NCI-H748 (cell line): Measurements from ENCODE around the gene ZNF268.

ENCODE experiments used
- DNase-seq: peaks from one replicate; lab custom pipeline; 2025; ENCODE audit not compliant: unreplicated experiment; lab: John Stamatoyannopoulos, UW

The ZNF268 gene

DNA sequence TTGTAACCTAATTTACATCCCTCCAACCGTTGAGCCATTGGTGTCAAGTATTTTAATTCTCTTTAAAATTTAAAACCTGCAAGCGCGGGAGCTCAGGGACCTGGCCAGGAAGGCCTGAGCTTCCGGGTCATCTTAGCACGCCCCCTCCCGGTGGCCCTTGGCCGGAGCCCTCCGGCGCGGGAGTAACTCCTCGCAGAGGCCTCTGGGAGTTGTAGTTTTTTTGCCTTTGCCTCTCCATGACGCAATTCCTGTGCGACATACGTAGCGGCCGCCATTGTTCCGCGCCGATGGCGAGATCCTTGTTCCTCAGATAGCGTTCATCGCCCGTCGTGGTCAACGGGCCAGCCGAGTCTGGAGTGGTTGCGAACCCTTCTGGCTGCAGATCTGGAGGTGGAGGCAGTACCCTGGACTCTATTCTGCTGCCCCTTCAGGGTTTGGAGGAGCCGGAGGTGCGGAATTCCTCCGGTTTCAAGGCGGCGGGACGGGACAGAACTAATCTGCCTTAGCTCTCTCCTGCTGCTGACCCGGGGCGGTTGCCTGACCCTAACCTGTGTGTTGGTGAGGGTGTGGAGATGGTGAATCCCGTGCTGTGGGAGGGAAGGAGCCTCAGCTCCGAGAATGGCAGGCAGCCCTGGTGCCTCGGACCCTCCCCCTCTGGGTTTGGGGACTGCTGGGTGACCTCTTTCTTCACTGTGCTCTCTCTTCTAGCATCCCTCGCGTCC is at the start of gene ZNF268:
Gene ZNF268 (plus strand): TSS at position 258 of the 722 bp plus-strand sequence. CDS start 503 bp downstream, outside the sequence.
- peak; percentile 96 for DNase-seq

DNA sequence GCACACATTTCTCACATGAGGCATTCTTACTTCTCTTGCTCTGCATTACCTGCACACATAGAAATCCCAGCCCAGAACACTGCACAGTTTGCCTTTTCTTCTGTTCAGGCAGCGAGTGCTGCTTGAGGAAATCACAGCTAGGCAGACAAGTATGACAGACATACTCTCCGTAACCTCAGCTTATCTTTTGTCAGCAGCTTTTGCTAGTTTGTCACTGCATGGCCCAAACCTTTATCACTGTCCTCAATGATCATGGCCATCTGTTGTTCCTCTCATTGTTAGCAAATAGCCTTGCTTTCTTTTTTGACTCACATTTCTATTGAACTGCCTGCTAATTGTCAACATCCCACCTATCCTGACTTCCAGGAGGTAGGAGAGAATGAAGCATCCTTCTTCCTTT is 45.5 kb upstream of the ZNF268 start:
- no peak for DNase-seq

DNA sequence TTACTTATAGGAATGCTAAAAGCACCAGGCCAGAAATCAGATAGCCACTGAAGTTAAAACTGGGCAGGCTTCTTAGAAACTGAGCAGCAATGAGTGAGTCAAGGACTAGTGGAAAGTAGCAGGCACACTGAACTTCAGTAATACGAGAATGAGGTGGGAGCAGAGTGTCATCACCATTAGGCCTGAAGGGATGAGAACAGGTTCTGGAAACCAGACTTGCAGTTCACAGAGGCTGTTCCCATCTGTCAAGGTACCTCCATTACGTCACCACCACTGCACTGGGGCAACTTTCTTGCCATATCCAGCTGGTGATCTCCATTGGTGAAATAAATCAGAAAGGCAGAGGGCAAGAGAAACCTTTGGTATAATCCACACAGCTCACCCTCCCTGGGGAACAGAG is 35.3 kb upstream of the ZNF268 start:
- DNase-seq = no peak

DNA sequence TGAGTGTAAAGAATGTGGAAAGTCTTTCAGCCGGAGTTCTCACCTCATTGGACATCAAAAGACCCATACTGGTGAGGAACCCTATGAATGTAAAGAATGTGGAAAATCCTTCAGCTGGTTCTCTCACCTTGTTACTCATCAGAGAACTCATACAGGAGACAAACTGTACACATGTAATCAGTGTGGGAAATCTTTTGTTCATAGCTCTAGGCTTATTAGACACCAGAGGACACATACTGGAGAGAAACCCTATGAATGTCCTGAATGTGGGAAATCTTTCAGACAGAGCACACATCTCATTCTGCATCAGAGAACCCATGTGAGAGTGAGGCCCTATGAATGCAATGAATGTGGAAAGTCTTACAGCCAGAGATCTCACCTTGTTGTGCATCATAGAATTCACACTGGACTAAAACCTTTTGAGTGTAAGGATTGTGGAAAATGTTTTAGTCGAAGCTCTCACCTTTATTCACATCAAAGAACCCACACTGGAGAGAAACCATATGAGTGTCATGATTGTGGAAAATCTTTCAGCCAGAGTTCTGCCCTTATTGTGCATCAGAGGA is 25.1 kb upstream of the ZNF268 start:
- no peak for DNase-seq

DNA sequence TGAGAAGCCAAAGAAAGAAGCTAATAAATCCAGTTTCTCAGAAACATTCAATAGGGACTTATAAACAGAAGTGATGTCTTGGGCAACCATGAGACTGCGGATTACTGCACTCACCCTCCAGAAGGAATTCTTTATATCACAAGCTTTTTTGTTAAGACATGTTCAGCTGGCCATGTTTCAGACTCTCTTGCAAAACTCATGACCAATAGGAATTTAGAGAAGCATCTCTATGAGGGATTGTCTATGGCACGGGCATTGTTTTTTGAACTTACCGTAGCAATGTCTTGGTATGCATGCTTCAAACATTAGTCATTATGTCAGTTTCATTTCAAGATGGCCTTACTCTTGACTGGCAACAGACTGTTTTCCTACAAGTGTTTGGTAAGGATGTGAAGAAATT is 15.5 kb upstream of the ZNF268 start:
- no peak for DNase-seq

DNA sequence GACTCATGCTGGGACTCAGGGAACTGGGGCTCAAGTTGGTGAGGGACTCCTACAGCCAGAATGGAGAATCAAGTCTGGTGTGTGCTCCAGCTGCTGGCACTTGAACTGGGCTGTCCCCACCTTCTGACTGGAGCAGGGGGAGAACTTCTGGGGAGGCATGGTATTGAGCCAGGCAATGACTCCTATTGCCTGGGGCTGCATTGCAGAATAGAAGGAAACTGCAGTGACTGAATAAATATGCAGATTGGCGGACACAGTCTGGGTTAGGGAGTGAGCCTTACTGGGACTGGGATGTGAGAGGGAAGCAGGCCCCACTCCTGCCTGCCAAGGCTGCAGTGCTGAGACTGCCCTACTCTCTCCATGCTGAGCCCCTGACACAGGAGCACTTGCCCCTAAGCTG is 8.8 kb upstream of the ZNF268 start:
- DNase-seq = no peak

DNA sequence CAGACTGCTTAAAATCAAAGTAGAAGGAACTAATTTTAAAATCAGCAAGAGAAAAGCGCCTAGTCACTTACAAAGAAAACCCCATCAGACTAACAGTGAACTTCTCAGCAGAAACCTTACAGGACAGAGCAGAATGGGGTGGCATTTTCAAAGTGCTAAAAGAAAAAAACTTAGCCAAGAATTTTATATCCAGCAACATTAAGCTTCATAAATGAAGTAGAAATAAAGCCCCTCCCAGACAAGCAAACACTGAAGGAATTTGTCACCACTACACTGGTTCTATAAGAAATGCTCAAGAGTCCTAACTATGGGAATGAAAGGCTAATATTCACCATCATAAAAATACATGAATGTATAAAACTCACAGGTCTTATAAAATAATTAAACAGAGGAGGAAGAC is 6.4 kb upstream of the ZNF268 start:
- DNase-seq = no peak

DNA sequence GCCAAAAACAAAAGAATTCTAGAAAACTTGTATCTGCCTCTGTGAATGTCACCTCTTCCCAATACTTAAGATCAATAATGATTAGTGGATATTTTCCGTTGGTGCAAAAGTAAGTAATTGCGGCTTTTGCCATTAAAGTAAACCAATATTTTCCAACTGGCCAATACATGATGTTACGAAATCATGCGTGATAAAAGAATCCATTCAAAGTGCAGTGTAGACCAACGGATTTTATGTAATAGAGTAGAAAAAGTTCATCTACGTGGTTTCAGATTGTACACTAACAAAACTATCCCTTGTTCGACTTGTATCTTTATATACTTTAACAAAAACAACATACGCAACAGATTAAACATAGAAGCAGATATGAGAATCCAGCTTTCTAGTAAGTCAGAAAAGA is 626 bp upstream of the ZNF268 start:
- DNase-seq = no peak

DNA sequence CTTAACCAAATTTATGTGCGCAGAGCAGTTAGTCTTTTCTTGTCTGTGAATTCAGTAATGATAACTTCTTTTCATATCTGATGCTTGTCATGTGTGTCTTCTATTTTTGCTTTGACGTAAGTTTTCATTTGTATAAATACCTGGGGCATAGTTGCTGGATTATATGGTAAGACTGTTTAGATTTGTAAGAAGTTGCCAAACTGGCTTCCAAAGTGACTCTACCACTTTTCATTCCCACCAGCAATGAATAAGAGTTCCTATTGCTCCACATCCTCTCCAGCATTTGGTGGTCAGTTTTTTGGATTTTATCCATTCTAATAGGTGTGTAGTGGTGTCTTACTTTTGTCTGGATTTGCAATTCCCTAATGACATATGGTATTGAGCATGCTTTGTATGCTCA is 8.9 kb downstream of the ZNF268 start:
- no peak for DNase-seq

DNA sequence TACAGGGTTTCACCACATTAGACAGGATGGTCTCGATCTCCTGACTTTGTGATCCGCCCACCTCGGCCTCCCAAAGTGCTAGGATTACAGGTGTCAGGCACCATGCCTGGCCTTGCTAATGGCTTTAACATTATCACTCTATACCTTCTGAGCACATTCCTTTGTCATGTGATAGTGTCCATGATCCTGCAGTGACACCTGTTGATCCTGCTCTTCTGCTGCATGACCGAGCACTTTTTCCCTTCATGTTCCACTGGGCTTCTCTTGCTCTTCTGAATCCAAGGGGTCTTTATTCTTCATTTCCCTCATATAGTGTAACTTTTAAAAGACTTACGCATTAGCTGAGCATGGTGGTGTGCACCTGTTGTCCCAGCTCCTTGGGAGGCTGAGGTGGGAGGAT is 11.6 kb downstream of the ZNF268 start:
- DNase-seq = no peak

DNA sequence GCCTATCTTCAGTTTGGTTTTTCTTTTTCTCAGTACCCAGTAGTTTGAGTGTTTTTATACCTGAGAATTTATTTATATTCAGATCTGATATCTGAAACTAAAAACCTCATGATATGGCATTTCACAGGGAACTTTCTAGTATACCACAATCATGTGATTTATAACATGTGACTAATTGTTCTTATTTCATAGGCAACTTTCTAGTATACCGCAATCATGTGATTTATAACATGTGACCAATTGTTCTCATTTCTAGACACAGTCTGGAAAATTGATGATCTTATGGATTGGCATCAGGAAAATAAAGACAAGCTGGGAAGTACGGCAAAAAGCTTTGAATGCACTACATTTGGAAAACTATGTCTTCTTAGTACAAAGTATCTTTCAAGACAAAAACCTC is 20.6 kb downstream of the ZNF268 start:
- DNase-seq = no peak

DNA sequence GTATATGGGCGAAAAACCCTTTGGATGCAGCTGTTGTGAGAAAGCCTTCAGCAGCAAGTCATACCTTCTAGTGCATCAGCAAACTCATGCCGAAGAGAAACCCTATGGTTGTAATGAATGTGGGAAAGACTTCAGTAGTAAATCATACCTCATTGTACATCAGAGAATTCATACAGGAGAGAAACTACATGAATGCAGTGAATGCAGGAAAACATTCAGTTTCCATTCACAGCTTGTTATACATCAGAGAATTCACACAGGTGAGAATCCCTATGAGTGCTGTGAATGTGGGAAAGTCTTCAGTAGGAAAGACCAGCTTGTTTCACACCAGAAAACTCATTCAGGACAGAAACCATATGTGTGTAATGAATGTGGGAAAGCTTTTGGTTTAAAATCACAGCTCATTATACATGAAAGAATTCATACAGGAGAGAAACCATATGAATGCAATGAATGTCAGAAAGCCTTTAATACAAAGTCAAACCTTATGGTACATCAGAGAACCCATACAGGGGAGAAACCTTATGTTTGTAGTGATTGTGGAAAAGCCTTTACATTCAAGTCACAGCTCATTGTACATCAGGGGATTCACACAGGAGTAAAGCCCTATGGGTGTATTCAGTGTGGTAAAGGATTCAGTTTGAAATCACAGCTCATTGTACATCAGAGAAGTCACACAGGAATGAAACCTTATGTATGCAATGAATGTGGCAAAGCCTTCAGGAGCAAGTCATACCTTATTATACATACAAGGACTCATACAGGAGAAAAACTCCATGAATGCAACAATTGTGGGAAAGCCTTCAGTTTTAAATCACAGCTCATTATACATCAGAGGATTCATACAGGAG is 21.4 kb downstream of the ZNF268 start:
- DNase-seq = peak; percentile 17

DNA sequence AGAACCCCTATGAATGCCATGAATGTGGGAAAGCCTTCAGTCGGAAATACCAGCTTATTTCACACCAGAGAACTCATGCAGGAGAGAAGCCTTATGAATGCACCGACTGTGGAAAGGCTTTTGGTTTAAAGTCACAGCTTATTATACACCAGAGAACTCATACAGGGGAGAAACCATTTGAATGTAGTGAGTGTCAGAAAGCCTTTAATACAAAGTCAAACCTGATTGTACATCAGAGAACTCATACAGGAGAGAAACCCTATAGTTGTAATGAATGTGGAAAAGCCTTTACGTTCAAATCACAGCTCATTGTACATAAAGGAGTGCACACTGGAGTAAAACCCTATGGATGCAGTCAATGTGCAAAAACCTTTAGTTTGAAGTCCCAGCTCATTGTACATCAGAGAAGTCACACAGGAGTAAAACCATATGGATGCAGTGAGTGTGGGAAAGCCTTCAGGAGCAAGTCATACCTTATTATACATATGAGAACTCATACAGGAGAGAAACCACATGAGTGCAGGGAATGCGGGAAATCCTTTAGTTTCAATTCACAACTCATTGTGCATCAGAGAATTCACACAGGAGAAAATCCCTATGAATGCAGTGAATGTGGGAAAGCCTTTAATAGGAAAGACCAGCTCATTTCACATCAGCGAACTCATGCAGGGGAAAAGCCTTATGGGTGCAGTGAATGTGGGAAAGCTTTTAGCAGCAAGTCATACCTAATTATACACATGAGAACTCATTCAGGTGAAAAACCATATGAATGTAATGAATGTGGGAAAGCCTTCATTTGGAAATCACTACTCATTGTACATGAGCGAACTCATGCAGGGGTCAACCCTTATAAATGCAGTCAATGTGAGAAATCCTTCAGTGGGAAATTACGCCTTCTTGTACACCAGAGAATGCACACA is 22.3 kb downstream of the ZNF268 start:
- DNase-seq = peak; percentile 45

DNA sequence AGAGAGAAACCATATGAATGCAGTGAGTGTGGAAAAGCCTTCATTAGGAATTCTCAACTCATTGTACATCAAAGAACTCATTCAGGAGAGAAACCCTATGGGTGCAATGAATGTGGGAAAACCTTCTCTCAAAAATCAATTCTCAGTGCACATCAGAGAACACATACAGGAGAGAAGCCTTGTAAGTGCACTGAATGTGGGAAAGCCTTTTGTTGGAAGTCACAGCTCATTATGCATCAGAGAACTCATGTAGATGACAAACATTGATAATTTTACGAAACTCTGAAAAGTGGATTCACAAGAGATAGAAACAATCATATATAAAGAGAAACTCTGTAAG is 22.9 kb downstream of the ZNF268 start:
- DNase-seq = no peak

DNA sequence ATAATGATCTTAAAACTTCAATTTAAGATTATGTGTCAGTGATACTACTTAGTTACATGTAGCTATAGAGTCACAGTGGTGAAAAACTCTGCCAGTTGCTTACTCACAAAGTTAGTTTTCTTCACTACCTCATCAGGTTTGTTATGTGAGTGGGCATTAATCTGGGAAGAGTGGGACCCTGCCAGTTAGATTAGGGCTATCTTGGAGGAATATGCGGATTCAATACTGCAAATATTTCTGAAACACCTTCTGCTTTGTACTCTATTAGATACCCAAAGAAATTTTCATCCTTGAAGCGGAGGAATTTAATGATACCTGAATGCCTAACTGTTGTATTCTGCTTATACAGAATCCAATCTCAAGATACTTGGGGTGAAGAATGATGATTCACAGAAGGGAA is 25.1 kb downstream of the ZNF268 start:
- no peak for DNase-seq

DNA sequence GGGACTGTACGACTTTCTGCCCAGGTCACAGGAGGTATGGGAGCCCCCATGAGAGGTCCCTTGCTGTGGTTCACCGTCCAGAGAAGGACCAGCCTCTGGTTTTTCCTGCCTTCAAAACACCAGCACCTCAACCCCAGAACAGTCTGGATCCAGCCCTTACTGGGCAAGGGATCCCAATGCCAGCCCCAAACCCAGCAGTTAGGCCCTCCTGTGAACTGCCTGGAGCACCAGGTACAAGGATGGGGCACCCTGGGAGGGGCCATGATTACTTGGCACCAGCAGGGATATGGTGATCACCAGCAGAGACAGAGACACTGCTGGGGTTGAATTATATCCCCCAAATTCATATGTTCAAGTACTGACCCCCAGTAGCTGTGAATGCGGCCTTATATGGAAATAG is 34.4 kb downstream of the ZNF268 start:
- DNase-seq = no peak

DNA sequence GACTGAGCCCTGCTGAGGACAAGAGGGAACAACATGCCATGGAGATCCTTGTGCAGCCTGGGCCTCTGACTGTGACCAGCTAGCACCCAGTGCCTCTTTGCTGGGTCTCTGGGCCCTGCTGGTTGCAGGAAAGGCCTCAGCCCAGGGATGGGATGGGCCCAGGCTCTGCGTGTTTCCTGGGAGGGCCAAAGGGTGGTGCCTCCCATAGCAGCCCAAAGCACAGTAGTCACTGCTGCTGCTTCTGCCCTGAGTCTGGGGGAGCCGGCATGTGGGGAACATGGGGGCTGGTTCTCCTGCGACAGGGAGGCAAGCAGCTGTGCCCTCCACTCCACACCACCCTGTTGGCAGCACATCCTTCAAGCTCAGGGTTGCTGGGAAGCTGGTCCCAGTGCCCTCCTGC is 35.9 kb downstream of the ZNF268 start:
- DNase-seq = no peak

DNA sequence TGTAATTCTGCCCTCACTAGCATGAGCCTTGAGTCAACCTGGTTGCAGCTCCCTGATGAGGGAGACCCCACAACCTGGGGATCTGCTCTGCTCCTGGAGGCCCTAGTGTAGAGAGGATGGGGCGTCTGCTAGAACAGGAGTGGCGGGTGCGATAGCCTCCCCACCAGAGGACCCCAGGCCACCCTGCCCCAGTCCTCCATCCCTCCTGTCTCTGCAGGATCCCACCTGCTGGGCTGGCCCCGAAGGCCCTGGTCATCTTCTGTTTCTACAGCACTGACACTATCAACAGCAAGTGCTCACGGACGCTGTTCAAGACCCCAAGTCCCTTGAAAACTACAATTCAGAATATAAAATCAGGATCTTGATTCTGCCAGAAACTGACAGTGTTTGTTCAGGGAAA is 39.2 kb downstream of the ZNF268 start:
- DNase-seq = no peak

DNA sequence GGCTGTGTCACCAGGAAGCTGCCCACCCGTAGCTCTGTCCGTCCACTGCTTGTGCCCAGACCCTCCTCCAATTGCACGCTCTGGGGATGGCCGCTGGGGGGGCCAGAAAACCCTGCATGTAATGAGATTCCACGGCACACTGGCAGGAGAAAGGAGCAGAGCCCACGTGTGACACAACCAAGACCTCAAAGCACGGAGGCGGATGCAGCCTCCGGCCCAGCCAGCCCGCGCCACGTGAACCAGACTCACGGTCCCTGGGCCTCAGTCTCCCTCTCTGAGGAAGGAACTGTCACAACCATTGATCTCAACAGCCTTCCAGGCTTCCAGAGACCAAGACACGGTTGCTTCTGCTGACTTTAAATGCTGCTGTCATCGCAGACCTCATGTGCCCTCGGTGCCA is 39.9 kb downstream of the ZNF268 start:
- DNase-seq = no peak

DNA sequence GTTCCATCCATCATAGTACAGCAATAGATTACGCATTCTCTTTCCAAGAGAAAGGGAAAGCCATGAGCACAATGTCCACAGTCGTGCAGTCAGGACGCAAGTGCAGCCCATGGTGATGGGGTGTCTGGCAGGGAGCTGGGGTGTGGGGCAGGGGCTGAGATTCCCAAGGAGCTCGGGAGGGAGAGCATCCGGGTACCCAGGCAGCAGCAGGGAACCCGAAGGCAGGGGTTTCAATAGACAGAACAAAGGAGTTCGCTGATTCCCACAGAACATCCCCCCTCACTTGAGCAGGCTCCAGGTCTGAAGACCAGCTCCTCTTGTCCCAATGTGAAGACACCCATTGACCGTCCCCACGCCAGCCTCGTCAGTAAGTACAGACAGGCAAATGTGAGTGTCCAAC is 40.9 kb downstream of the ZNF268 start:
- no peak for DNase-seq

DNA sequence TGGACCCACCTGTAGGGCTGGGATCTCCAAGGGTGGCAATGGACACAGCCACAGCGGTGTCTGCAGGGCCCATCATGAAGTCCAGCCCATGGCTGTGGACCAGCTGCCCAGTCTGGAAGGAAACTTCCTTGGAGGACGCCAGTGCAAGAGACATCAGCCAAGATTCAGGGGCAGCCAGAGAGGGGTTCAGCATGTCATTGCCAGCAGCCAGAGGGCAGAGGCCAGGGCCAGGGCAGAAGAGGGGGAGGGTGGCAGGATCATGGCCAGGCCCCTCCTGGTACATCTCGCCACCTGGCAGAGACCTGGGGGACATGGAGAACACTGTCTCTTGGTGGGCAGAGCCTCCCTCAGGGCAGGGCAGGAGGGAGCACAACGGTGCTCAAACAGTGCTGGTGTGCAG is 44.2 kb downstream of the ZNF268 start:
- DNase-seq = no peak
